Adipocyte (in vitro differentiated cells): ENCODE results near the gene FBXL13.
"Not testable (repeated sequence)": the region's sequence is repeated elsewhere in the genome, so short reads cannot be mapped to it uniquely, and the experiment has no call there.

Experiments
- DNase-seq: peaks from one replicate; pipeline ENCODE4 v3.0.0-alpha.2; 2015; ENCODE audit warnings: low read depth
- H3K27me3 ChIP-seq: replicated peaks from 2 replicates; pipeline ENCODE4 v1.7.0; 2013; ENCODE audit warnings: mild to moderate bottlenecking, low read length, moderate library complexity; ENCODE audit not compliant: control insufficient read depth, insufficient read depth
- H3K36me3 ChIP-seq: 2 replicates; pipeline ENCODE4 v1.7.0; 2013; ENCODE audit warnings: low read length, mild to moderate bottlenecking, moderate library complexity; ENCODE audit not compliant: control insufficient read depth, insufficient read depth, severe bottlenecking
- H3K4me1 ChIP-seq: 2 replicates; pipeline ENCODE4 v1.7.0; 2013; ENCODE audit warnings: mild to moderate bottlenecking, low read length, moderate library complexity; ENCODE audit not compliant: control insufficient read depth, insufficient read depth
- H3K4me3 ChIP-seq: 2 replicates; pipeline ENCODE4 v1.7.0; 2013; ENCODE audit warnings: mild to moderate bottlenecking, low read length, moderate library complexity
- H3K9ac ChIP-seq: 2 replicates; pipeline ENCODE4 v1.7.0; 2013; ENCODE audit warnings: mild to moderate bottlenecking, low read length, moderate library complexity
- H3K9me3 ChIP-seq: 2 replicates; pipeline ENCODE4 v1.7.0; 2013; ENCODE audit warnings: mild to moderate bottlenecking, low read length, moderate library complexity; ENCODE audit not compliant: control insufficient read depth

The FBXL13 gene

GRCh38 chr7:102769657-102770192 lies 304.9 kb downstream of the FBXL13 start:
- DNase-seq, H3K36me3 ChIP-seq, H3K9me3 ChIP-seq, H3K4me3 ChIP-seq, H3K9ac ChIP-seq, H3K27me3 ChIP-seq, H3K4me1 ChIP-seq: not testable (repeated sequence)

GRCh38 chr7:102763295-102763905 lies 311.2 kb downstream of the FBXL13 start:
- not testable (repeated sequence) for DNase-seq, H3K4me3 ChIP-seq, H3K9me3 ChIP-seq, H3K27me3 ChIP-seq, H3K36me3 ChIP-seq, H3K4me1 ChIP-seq, H3K9ac ChIP-seq
